AG04449 (cell line): ENCODE data around the gene P2RY6.

ENCODE experiments used
- CTCF ChIA-PET: fragments of 350-600 bp; formaldehyde crosslinking; extraction: SDS; loops from one replicate; lab custom pipeline; 2021; ENCODE audit warnings: antibody characterized with exemption; lab: Yijun Ruan, JAX
- POLR2A ChIA-PET: fragments of 400-600, 350-600 bp; formaldehyde crosslinking; extraction: SDS; loops from one replicate; lab custom pipeline; 2020; ENCODE audit warnings: antibody characterized with exemption, inconsistent platforms; lab: Yijun Ruan, JAX
- DNase-seq: peaks from one replicate; pipeline ENCODE4 v3.0.0-alpha.2; 2010; ENCODE audit warnings: low read depth, low spot score
- H3K4me3 ChIP-seq: 2 replicates; pipeline ENCODE4 v1.5.1; 2011; ENCODE audit warnings: low read depth, mild to moderate bottlenecking, control low read depth, low read length
- TF ChIP-seq, protein P1 (sequence below): IDR thresholded peaks from one replicate; pipeline ENCODE4 v1.5.1; 2011; ENCODE audit warnings: mild to moderate bottlenecking, moderate library complexity, low read length, control low read depth, inconsistent platforms; ENCODE audit not compliant: insufficient read depth; ENCODE audit errors: missing control alignments

Gene P2RY6

DNA sequence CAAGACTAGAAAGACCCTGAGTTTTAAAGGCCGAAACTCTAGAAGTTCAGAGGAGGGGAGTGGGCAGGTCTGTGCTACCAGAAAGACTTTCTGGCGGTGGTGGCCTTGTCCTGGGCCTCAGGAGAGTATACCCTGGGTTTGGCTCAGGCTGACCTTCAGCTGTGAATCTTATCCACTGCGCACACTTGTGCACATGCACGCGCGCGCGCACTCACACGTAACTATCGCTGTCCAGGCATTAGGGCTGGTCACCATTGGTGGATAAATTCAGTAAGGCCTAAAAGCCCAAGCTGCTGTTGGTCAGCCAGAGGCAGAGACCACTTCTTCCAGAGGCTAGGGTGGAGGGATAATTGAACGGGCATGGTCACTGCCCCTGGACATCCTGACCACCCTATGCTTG is 61.0 kb downstream of the P2RY6 start:
- no peak overlapping the region for H3K4me3 ChIP-seq
- ChIA-PET CTCF (interaction anchor here (6.1 to 10.6 kb wide), 4 partner anchors 8 to 32 kb away, joined by 52 to 605 read pairs (median 110); partner anchors contain the start of gene ARHGEF17), POLR2A (interaction anchor here (5.2 kb wide), 1 partner anchor 25 kb away, joined by 64 read pairs; the partner anchor contains the start of gene ARHGEF17)
- TF ChIP-seq, protein P1, sequence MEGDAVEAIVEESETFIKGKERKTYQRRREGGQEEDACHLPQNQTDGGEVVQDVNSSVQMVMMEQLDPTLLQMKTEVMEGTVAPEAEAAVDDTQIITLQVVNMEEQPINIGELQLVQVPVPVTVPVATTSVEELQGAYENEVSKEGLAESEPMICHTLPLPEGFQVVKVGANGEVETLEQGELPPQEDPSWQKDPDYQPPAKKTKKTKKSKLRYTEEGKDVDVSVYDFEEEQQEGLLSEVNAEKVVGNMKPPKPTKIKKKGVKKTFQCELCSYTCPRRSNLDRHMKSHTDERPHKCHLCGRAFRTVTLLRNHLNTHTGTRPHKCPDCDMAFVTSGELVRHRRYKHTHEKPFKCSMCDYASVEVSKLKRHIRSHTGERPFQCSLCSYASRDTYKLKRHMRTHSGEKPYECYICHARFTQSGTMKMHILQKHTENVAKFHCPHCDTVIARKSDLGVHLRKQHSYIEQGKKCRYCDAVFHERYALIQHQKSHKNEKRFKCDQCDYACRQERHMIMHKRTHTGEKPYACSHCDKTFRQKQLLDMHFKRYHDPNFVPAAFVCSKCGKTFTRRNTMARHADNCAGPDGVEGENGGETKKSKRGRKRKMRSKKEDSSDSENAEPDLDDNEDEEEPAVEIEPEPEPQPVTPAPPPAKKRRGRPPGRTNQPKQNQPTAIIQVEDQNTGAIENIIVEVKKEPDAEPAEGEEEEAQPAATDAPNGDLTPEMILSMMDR = no peak
- DNase-seq = no peak

DNA sequence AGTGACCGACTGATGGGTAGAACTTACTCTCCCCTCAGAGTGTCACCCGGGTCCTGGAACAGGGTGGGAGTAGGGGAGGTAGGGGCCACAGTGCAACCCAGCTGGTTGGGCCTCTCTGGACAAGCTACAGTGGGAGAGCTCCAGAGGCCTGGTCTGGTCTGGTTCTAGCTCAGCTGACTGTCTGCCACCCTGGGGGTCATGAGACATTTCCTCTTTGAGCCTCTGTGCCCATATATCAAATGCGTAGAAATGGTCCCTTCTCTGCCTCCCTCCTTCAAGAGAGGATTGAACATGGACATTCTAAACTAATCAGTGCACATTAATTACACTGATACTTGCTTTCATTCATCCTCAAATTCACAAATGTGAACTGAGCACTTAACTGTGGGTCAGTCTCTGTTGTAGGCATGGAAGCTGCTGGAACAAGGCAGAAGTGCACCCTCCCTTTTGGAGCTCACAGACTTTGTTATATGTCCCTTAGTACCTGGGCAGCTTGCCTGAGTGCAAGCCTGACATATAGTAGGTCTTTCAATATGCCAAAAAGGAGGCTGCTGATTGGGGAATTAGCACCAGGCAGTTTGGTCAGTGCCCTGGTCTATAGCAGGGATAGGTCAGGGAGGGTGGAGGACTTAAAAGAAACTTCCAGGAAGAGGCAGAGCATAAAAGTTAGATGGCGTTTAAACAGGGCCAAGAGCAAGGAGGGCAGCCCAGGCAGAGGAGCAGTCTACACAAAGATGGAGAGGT is 61.7 kb downstream of the P2RY6 start:
- no peak overlapping the region for H3K4me3 ChIP-seq
- no peak for DNase-seq
- ChIA-PET CTCF (interaction anchor here (1.1 to 10.6 kb wide), 6 partner anchors 9 to 602 kb away, joined by 3 to 605 read pairs (median 77); partner anchors contain the start of gene ARHGEF17), POLR2A (interaction anchor here (0.6 to 5.2 kb wide), 3 partner anchors 12 to 25 kb away, joined by 3 to 64 read pairs (median 16); partner anchors contain the start of gene ARHGEF17)
- TF ChIP-seq, protein P1 = no peak

DNA sequence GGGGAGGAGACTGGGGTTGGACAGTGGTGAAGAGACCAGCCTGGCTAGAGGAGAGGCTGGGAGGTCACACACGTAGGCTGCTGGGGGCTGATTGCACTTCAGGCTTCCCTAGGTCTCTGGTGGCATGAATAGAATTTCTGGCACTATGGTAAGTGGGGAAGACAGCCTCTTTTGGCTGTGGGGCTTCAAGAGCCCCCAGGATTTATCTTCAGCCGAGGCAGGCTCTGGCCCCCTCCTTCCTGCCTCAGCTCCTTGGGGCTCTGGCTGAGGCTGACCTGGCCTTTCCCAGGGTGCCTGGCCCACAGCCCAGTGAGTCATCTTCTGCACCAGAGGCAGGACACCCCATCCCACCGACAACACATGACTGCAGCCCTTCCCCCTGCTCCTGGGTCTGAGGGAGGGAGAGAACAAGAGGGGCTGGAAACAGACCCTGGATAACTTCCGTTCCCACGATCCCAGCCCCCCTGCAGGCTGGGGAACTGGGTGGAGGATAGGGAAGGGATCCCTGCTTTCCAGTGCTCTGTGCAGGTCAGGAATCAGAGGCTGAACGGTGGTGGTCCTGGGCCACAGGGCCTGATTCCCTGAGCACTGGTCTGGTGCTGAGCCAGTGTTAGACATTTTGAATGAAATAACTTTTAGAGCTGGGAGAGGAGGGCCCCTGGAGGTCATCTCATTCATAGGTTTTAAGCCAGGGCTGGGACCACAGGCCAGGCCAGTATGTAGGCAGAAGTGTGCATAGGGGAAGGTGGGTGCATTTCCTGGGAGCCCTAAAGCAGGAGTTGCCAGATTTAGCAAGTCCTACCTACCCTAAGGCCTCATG is 62.5 kb downstream of the P2RY6 start:
- POLR2A ChIA-PET = interaction anchor here (0.6 to 5.2 kb wide), 4 partner anchors 12 to 77 kb away, joined by 3 to 64 read pairs (median 10); partner anchors contain the start of gene ARHGEF17
- H3K4me3 ChIP-seq = no peak overlapping the region; the same call in 1 of the 2 replicates
- CTCF ChIA-PET = interaction anchor here (0.8 to 10.6 kb wide), 26 partner anchors 9 to 603 kb away, joined by 3 to 605 read pairs (median 6); partner anchors contain the start of gene ARHGEF17
- DNase-seq = no peak
- TF ChIP-seq, protein P1 = no peak

DNA sequence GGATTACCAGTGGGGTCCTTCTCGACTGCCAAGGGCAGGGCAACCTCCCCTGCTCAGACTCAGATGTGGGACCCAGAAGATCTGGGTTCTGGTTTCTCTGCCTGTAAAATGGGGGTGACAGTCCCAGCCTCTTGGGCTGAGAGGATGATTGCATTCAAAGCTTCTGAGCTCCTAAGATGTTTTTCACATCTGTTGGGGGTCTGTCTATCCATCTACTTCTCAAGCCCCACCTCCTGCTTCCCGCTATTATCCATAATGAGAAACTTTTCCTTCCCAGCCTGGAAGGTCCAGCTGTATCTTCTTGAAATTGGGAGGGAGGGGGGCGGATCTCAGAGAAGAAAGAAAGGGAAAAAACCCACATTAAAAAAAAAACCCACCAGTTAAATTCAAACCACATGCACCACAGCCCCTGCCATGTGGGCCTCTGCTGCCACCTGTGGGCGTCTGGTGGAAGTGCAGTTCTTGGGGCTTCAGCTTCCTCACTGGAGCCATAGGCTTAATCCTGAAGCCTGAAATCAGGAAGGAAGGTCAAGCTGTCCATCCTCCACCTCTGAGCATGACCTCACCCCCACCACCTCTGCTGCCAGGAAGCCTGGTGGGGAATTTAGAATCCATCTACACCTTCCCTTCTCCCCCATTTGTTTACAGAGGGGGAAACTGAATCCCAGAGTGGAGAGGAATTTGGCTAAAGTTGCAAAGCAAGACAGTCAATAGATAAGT is 63.2 kb downstream of the P2RY6 start:
- POLR2A ChIA-PET = interaction anchor here (0.7 to 5.2 kb wide), 4 partner anchors 13 to 78 kb away, joined by 3 to 64 read pairs (median 10); partner anchors contain the start of gene ARHGEF17
- H3K4me3 ChIP-seq = no peak overlapping the region
- TF ChIP-seq, protein P1 = peak; percentile 91
- CTCF ChIA-PET = interaction anchor here (0.8 to 10.6 kb wide), 30 partner anchors 9 to 603 kb away, joined by 3 to 605 read pairs (median 6); partner anchors contain the start of genes ARHGEF17 and RELT
- DNase-seq = no peak

DNA sequence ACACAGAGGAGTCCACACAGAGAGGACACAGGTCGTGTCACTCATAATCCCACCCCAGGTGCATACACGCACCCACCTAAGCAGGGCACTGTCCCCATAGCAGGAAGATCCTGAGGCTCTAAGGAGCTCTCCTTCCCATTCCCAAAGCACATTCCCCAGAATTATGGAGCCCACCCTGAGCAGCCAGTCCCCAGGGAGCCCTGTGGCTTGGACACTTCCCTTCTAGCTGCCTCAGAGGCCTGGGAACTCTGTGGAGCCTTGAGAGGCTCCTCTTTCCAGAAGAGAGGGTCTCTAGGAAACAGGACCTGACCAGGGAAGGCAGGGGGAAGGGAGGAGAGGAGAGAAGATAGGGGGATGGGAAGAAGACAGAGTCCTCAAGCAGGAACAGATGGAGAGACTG is 65.7 kb downstream of the P2RY6 start:
- TF ChIP-seq, protein P1 = no peak
- H3K4me3 ChIP-seq = no peak overlapping the region
- CTCF ChIA-PET = interaction anchor here (0.8 to 10.6 kb wide), 7 partner anchors 13 to 45 kb away, joined by 3 to 605 read pairs (median 52); partner anchors contain the start of gene ARHGEF17
- no peak for DNase-seq
- POLR2A ChIA-PET = interaction anchor here (5.2 kb wide), 1 partner anchor 29 kb away, joined by 64 read pairs; the partner anchor contains the start of gene ARHGEF17
